Mucosa of descending colon (tissue), 3 donors: ENCODE measurements around the gene THSD8. TPM values are rescaled to one million over a fixed set of nuclear protein-coding genes. Genes with fewer than 3 reads are reported as not detected.

Experiments
- ATAC-seq: fragments of 200-7000 bp; cut with Tn5 transposase; one replicate; pipeline ENCODE4 v1.9.1; 2020; ENCODE audit warnings: mild to moderate bottlenecking, moderate library complexity
- DNase-seq, 3 donors: peaks; one replicate each; pipeline ENCODE4 v3.0.0-alpha.2; 2020
- H3K36me3 ChIP-seq: fragments of 200-600 bp; one replicate; pipeline ENCODE4 v1.8.0; 2021; ENCODE audit warnings: low read depth, mild to moderate bottlenecking
- H3K4me1 ChIP-seq: fragments of 200-600 bp; one replicate; pipeline ENCODE4 v1.8.0; 2021; ENCODE audit warnings: low read depth, mild to moderate bottlenecking
- H3K4me3 ChIP-seq: fragments of 200-600 bp; one replicate; pipeline ENCODE4 v1.8.0; 2021; ENCODE audit warnings: mild to moderate bottlenecking
- H3K9me3 ChIP-seq: fragments of 200-600 bp; one replicate; pipeline ENCODE4 v1.8.0; 2021; ENCODE audit warnings: mild to moderate bottlenecking
- CTCF ChIP-seq: fragments of 200-600 bp; IDR thresholded peaks from one replicate; pipeline ENCODE4 v1.8.0; 2022; ENCODE audit warnings: antibody characterized with exemption, mild to moderate bottlenecking
- intact Hi-C, 2 donors: fragments of 100-400 bp; cut with DNase I in 1 of 2; cut with micrococcal nuclease in 1 of 2; formaldehyde crosslinking; loops; one replicate each; pipeline versions ENCODE4 v1.11.0 to v1.11.1; 2022; cut with DNase I, micrococcal nuclease
- total RNA-seq, 3 donors: library from RNA; stranded (reverse); fragmentation: NEBNext Ultra II Directional in 2 of 3; extraction: Animal tissue kit (Norgen Biotek cat#: 25700) in 2 of 3; gene quantifications; one replicate each; pipeline versions ENCODE4 v1.2.1 to v1.2.4, GENCODE V29; 2021 to 2023
- donor health status: DM: no; HTN: no; CAD: no; lungs with moderate emphysema.
- donor health status: DM: no; HTN: no; CAD: no.
- donor health status: DM: no; HTN: yes; CAD: no.

Gene THSD8
- total RNA-seq, 3 donors from 2014 or later: 1.5 to 10.4 (median 2.7) TPM

DNA sequence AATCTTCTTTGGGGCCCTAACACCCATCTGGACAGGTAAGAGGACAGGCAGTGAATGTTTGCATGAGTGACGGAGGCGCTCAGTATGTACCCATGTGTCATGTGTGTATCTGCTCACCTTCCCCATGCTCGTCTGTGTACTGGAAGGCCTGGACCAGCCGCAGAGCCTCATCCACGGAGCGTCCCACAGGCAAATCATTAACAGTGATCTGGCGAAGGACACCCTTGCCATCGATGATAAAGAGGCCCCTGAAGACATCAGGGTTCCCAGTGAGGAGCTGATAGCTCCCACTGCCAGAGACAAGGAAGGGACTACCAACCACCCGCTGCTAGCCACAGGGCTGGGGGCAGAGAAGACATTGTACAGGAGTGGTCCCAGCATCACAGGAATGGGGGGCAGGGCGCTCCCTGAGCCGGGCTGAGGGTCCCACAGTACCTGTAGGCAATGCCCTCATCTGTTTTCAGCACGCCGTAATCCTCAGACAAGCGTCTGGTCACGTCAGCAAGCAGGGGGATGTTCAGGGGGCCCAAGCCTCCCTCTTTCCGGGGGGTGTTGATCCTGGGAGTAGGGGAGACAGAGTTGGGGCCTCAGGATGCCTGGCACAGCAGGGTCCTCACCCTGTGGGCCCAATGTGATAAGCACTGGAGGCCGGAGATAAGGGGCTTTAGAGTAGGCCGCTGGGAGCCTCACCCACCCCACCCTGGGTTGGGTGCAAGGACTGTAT, 2.0 kb upstream of the THSD8 start:
- Histone ChIP-seq H3K36me3 (no peaks in the 10 kb centered on the region), H3K4me3 (no peak overlapping the region), H3K9me3 (no peaks in the 10 kb centered on the region), H3K4me1 (peaks cover 24% of the 10 kb centered on the region)
- intact Hi-C loops: loop anchor here (5.0 kb wide), 1 partner anchor 38 kb away; no protein-coding TSS in a partner anchor
- peak in 2 of 3 donors; percentile 35 to 43 for DNase-seq
- ATAC-seq: no peak
- no peak for TF ChIP-seq CTCF

DNA sequence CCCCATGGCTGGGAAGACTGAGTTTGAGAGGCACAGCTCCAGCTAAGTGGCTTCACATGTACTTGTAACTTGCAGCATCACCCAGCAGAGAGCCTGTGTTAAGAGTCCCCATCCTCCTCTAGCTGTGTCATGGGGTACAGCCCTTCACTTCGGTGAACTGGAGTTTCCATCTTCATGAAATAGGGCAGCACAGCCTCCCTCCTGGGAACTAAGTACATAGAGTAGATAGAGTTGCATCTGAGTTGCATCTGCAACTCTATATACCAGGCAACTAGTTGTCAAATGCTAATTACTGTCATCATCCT, 1.5 kb upstream of the THSD8 start:
- ATAC-seq (no peak), DNase-seq (no peak)
- Histone ChIP-seq H3K4me3 (no peak overlapping the region), H3K4me1 (peaks cover 21% of the 10 kb centered on the region), H3K9me3 (no peaks in the 10 kb centered on the region), H3K36me3 (no peaks in the 10 kb centered on the region)
- no peak for TF ChIP-seq CTCF
- intact Hi-C loops: no loop called here

DNA sequence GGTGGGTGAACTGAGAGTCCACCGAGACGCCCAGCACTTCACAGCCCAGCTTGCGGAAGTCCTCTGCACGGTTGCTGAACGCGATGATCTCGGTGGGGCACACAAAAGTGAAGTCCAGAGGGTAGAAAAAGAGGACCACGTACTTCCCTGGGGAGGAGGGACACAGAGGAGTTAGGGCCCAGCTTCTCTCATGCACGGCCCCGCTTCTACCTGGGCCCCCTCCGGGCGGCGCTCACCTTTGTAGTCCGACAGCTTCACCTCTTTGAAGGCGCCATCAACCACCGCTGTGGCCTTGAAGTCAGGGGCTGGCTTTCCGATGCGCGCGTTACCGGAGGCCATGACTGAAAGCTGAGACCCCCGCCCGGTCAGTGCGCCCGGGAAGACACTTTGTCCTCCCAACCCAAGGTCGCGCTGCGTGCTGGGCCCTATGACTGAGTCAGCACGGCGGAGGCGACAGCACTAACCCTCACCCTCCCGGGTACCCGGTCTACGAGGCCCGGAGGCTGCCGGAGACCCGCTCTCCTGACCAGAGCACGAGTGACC, 875 bp upstream of the THSD8 start:
- H3K36me3 ChIP-seq: no peaks in the 10 kb centered on the region
- intact Hi-C loops: no loop called here
- peak overlapping the region; percentile 82 for H3K4me3 ChIP-seq
- DNase-seq (peak in 2 of 3 donors; percentile 51 to 68), ATAC-seq (peak; percentile 35)
- H3K4me1 ChIP-seq: peaks cover 15% of the 10 kb centered on the region
- H3K9me3 ChIP-seq: no peaks in the 10 kb centered on the region
- TF ChIP-seq CTCF: no peak

GRCh38 chr19:12802267-12803106, 618 bp downstream of the THSD8 start:
- ATAC-seq (peak; percentile 24), DNase-seq (peak in 2 of 3 donors; percentile 37 to 57)
- Histone ChIP-seq H3K4me3 (peak overlapping the region; percentile 82), H3K4me1 (peaks cover 16% of the 10 kb centered on the region), H3K36me3 (no peaks in the 10 kb centered on the region), H3K9me3 (no peaks in the 10 kb centered on the region)
- TF ChIP-seq CTCF: no peak
- intact Hi-C loops: no loop called here

DNA sequence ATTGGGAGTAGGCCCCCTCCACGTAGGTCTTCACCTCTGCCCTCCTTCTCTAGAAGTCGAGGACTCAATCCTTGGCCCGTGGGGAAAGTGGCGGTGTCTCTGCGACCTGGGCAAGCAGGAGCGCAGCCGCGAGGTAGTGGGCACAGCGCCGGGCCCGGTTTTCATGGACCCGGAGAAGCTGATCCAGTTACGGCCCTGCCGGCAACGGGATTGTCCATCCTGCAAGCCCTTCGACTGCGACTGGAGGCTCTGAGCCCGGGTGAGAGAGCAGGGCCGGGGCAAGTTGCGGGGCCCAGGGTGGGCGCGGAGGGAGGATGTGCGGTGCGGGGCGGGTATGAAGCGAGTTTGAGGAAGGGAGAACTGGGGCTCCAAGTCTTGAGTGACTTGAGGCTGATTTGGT, 2.2 kb downstream of the THSD8 start:
- Histone ChIP-seq H3K4me3 (no peak overlapping the region), H3K4me1 (peaks cover 16% of the 10 kb centered on the region), H3K9me3 (no peaks in the 10 kb centered on the region), H3K36me3 (no peaks in the 10 kb centered on the region)
- TF ChIP-seq CTCF: no peak
- DNase-seq (peak in 1 of 3 donors; percentile 60), ATAC-seq (no peak)
- intact Hi-C loops: no loop called here
